Naive thymus-derived CD4-positive, alpha-beta T cell (primary cell): ENCODE data around the gene CHST7. TPM values are rescaled to one million over a fixed set of nuclear protein-coding genes. Genes with fewer than 3 reads are reported as not detected.

Experiments
- ATAC-seq: fragments of 150-1000 bp; cut with Tn5 transposase; 2 replicates; pipeline ENCODE4 v1.10.0; 2021; ENCODE audit warnings: mild to moderate bottlenecking, moderate library complexity
- CTCF ChIA-PET: fragments of 350-600 bp; sonication (Branson Sonifier 250); formaldehyde crosslinking; loops from one replicate; lab custom pipeline; 2021; ENCODE audit warnings: antibody characterized with exemption; lab: Charles Lee
- POLR2A ChIA-PET: fragments of 350-600 bp; sonication (Branson Sonifier 250); formaldehyde crosslinking; loops from one replicate; lab custom pipeline; 2021; ENCODE audit warnings: antibody characterized with exemption, inconsistent platforms; lab: Charles Lee
- DNase-seq, 9 donors: peaks; one replicate each; pipeline versions ENCODE4 v3.0.0 to v3.0.0-alpha.2; 2020 to 2022; ENCODE audit warnings: mixed read lengths in 1 of 9
- H3K27ac ChIP-seq: one replicate; pipeline ENCODE4 v1.7.0; 2013; ENCODE audit warnings: mild to moderate bottlenecking, low read depth, low read length, moderate library complexity
- H3K27me3 ChIP-seq, 2 donors: one replicate each; pipeline ENCODE4 v1.7.0; 2013; ENCODE audit warnings: low read length in 2 of 2, mild to moderate bottlenecking in 2 of 2, moderate library complexity in 2 of 2; ENCODE audit not compliant: control insufficient read depth in 2 of 2, insufficient read depth in 2 of 2
- H3K36me3 ChIP-seq, 3 experiments: 1 replicate in 2 of 3; 2 replicates in 1 of 3; pipeline ENCODE4 v1.7.0; 2013; ENCODE audit warnings: low read length in 3 of 3, mild to moderate bottlenecking in 3 of 3, moderate library complexity in 1 of 3; ENCODE audit not compliant: insufficient read depth in 3 of 3, control insufficient read depth in 2 of 3
- H3K4me1 ChIP-seq, 2 donors: one replicate each; pipeline ENCODE4 v1.7.0; 2013; ENCODE audit warnings: low read length in 2 of 2, mild to moderate bottlenecking in 2 of 2, moderate library complexity in 1 of 2; ENCODE audit not compliant: control insufficient read depth in 2 of 2, insufficient read depth in 2 of 2
- H3K4me3 ChIP-seq: 2 replicates; pipeline ENCODE4 v1.7.0; 2013; ENCODE audit warnings: mild to moderate bottlenecking, low read length
- H3K9me3 ChIP-seq, 3 experiments: 1 replicate in 2 of 3; 2 replicates in 1 of 3; pipeline ENCODE4 v1.7.0; 2013; ENCODE audit warnings: low read length in 3 of 3; ENCODE audit not compliant: control insufficient read depth in 2 of 3
- H3K27ac Mint-ChIP-seq, 9 donors: one replicate each; pipeline ENCODE4 v1.8.0; 2020 to 2022; ENCODE audit warnings: mixed read lengths in 9 of 9, mild to moderate bottlenecking in 8 of 9, moderate library complexity in 5 of 9, inconsistent platforms in 2 of 9
- H3K27me3 Mint-ChIP-seq, 5 donors: one replicate each; pipeline ENCODE4 v1.8.0; 2021 to 2022; ENCODE audit warnings: mixed read lengths in 5 of 5, mild to moderate bottlenecking in 1 of 5
- H3K36me3 Mint-ChIP-seq, 5 donors: one replicate each; pipeline ENCODE4 v1.8.0; 2020 to 2022; ENCODE audit warnings: mixed read lengths in 5 of 5, mild to moderate bottlenecking in 3 of 5, inconsistent platforms in 1 of 5
- H3K4me1 Mint-ChIP-seq, 7 donors: one replicate each; pipeline ENCODE4 v1.8.0; 2020 to 2022; ENCODE audit warnings: mixed read lengths in 7 of 7, mild to moderate bottlenecking in 3 of 7, inconsistent platforms in 1 of 7
- H3K4me3 Mint-ChIP-seq, 10 donors: one replicate each; pipeline ENCODE4 v1.8.0; 2020 to 2022; ENCODE audit warnings: mild to moderate bottlenecking in 10 of 10, mixed read lengths in 10 of 10, moderate library complexity in 6 of 10, inconsistent platforms in 2 of 10
- H3K9me3 Mint-ChIP-seq, 11 donors: one replicate each; pipeline ENCODE4 v1.8.0; 2020 to 2022; ENCODE audit warnings: mixed read lengths in 11 of 11, mild to moderate bottlenecking in 4 of 11, inconsistent platforms in 1 of 11, moderate library complexity in 1 of 11
- intact Hi-C, 2 donors: fragments of 100-400 bp; cut with micrococcal nuclease; formaldehyde crosslinking; loops; one replicate each; pipeline ENCODE4 v1.15.1; 2023
- polyA plus RNA-seq, 2 donors: library from polyadenylated mRNA; unstranded; fragments of 300-500 nt; fragmentation: Illumina TruSeq; gene quantifications; one replicate each; pipeline ENCODE4 v1.2.3, GENCODE V29; 2021
- total RNA-seq, 6 experiments: library from RNA in 5 of 6; stranded (reverse) in 5 of 6; gene quantifications; 1 replicate in 5 of 6; 2 replicates in 1 of 6; pipeline ENCODE4 v1.2.3 and lab custom pipeline; 2021 to 2026

Gene CHST7
- total and polyA plus RNA-seq, 7 experiments from 2014 or later: 2.1 to 7.2 (median 3.0) TPM

DNA sequence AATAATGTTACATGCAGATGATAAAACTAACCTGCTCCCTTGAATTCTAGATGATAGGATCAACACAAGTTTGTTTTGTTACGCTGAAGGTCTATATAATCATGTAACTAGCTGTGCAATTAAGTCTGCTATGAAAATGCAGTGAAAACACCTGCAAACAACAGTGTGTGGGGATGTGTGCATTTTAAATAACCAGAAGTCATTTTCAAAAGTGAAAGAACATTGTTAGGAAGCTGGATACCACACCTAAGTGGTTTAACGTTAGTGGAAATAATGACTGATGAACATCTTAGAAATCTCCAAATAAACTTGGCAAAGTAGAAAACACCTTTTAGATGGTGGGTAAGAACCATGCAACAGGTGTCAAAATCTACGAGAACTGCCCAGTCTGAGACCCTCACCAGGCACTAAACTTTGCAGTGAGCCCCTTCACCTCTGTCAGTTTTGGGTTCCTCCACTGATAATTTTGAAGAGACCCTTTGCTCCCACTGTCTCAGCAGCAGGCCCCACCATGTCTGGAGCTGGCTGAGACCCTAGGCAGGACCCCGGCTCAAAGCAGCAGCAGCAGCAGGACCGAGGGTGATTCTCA lies 36.6 kb downstream of the CHST7 start:
- ATAC-seq: no peak

DNA sequence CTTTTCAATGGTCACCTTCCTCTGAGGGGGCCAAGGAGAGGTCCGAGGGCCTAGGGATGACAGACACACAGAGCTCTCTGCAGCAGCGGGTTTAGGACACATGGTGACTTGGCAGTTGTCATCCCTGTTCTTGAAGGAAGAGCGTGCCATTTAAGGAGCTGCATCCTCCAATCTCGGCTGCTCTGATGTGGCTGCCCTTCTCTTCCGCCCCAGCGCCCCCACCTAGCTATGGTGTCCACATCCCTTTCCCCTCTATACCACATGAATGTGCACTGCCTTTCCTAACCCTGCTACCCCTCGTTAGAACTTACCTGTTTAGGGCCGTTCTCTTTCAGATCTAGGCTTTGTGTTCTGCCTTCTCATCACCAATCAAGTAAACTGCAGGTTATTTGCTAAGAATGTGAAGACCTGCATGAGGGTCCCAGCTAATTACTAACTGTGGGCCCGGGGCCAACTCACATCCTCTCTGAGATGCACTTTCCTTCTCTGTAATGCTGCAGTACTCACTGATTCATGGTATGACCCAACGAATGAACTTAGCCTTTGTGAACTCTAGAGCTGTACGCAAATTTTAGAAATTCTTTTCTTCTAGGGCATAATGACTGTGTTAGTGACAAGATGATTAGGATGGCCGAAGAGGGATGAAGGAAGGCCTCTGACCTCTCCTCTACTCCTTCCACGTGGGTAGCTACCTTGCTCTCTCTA lies 38.2 kb downstream of the CHST7 start:
- peaks cover 21 to 29% of the 10 kb centered on the region in 2 donors for H3K4me1 ChIP-seq
- Mint-ChIP-seq H3K27ac (peak overlapping the region in 4 of 9 donors; percentile 5 to 85 (median 41)), H3K27me3 (peaks cover 0 to 17% (median under 1%) of the 10 kb centered on the region in 5 donors), H3K4me3 (peak overlapping the region; percentile 22 to 80 (median 71)), H3K36me3 (peaks cover 0 to 19% (median 0%) of the 10 kb centered on the region in 5 donors), H3K9me3 (no peaks in the 10 kb centered on the region), H3K4me1 (peaks cover 8 to 63% (median 31%) of the 10 kb centered on the region in 7 donors)
- H3K36me3 ChIP-seq: no peaks in the 10 kb centered on the region
- ATAC-seq: peak; percentile 84
- H3K9me3 ChIP-seq: no peaks in the 10 kb centered on the region
- ChIA-PET POLR2A (interaction anchor here (1.0 to 1.7 kb wide), 4 partner anchors 9 to 37 kb away, joined by 3 to 6 read pairs (median 5); no protein-coding TSS in a partner anchor), CTCF (interaction anchor here (0.6 to 1.2 kb wide), 2 partner anchors 32 to 143 kb away, joined by 3 read pairs; no protein-coding TSS in a partner anchor)
- intact Hi-C loops: loop anchor here (1.0 to 2.0 kb wide), 4 partner anchors 16 to 40 kb away; no protein-coding TSS in a partner anchor
- H3K4me3 ChIP-seq: peak overlapping the region; percentile 35
- H3K27me3 ChIP-seq: no peaks in the 10 kb centered on the region
- DNase-seq: peak in 6 of 9 donors; percentile 49 to 71 (median 62)
- no peak overlapping the region for H3K27ac ChIP-seq

More for the DNA sequence above, 36.6 kb downstream of the CHST7 start:
- no peak for DNase-seq
- POLR2A ChIA-PET: interaction anchor here (0.6 kb wide), 1 partner anchor 840 kb away, joined by 3 read pairs; no protein-coding TSS in a partner anchor
- H3K27me3 Mint-ChIP-seq: peaks cover 0 to 10% (median 0%) of the 10 kb centered on the region in 5 donors
- no peaks in the 10 kb centered on the region for H3K36me3 ChIP-seq
- H3K27me3 ChIP-seq: no peaks in the 10 kb centered on the region
- peak overlapping the region in 1 of 9 donors; percentile 83 for H3K27ac Mint-ChIP-seq
- H3K9me3 ChIP-seq: no peaks in the 10 kb centered on the region
- H3K9me3 Mint-ChIP-seq: no peaks in the 10 kb centered on the region
- peaks cover 8 to 63% (median 31%) of the 10 kb centered on the region in 7 donors for H3K4me1 Mint-ChIP-seq
- no peak overlapping the region for H3K4me3 ChIP-seq
- CTCF ChIA-PET: interaction anchor here (0.7 kb wide), 1 partner anchor 38 kb away, joined by 3 read pairs; no protein-coding TSS in a partner anchor
- peak overlapping the region in 1 of 10 donors; percentile 71 for H3K4me3 Mint-ChIP-seq
- peaks cover 20 to 29% of the 10 kb centered on the region in 2 donors for H3K4me1 ChIP-seq
- intact Hi-C loops: loop anchor here in 1 of 2 donors (2.0 kb wide), 1 partner anchor 35 kb away; no protein-coding TSS in a partner anchor
- H3K27ac ChIP-seq: no peak overlapping the region
- peaks cover 0 to 19% (median 0%) of the 10 kb centered on the region in 5 donors for H3K36me3 Mint-ChIP-seq

DNA sequence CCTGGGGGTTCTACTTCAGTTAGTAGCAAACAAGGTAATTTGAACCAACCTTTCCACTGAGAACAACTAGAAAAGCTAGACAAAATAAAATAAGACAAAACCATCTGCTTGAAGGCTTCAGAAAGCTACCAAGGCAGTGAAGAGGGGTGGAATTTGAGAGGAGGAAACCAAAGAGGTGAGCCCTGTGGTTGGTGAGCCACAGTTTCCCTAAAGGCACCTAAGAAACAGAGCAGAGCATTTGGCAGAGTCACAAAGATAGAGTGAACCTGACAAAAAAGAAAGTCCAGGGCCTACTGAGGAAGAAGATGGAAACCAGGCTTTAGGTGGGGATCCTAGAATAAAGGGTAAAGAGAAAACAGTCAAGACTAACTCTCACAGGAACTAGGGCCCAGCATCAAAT lies 44.3 kb downstream of the CHST7 start:
- H3K27ac Mint-ChIP-seq: peak overlapping the region in 1 of 9 donors; percentile 77
- no peaks in the 10 kb centered on the region for H3K9me3 ChIP-seq
- peaks cover 0 to 36% (median 22%) of the 10 kb centered on the region in 5 donors for H3K36me3 Mint-ChIP-seq
- H3K4me1 Mint-ChIP-seq: peaks cover 0 to 33% (median 8%) of the 10 kb centered on the region in 7 donors
- ChIA-PET CTCF (no interaction called here), POLR2A (no interaction called here)
- no peak overlapping the region for H3K27ac ChIP-seq
- intact Hi-C loops: no loop called here
- no peak overlapping the region for H3K4me3 ChIP-seq
- H3K27me3 ChIP-seq: no peaks in the 10 kb centered on the region
- ATAC-seq: no peak
- peaks cover 0 to 28% (median 10%) of the 10 kb centered on the region in 5 donors for H3K27me3 Mint-ChIP-seq
- H3K4me3 Mint-ChIP-seq: peak overlapping the region in 1 of 10 donors; percentile 60
- DNase-seq: no peak
- H3K36me3 ChIP-seq: no peaks in the 10 kb centered on the region
- peaks cover 0 to 24% (median 3%) of the 10 kb centered on the region in 11 donors for H3K9me3 Mint-ChIP-seq
- H3K4me1 ChIP-seq: peaks cover 5 to 12% of the 10 kb centered on the region in 2 donors

DNA sequence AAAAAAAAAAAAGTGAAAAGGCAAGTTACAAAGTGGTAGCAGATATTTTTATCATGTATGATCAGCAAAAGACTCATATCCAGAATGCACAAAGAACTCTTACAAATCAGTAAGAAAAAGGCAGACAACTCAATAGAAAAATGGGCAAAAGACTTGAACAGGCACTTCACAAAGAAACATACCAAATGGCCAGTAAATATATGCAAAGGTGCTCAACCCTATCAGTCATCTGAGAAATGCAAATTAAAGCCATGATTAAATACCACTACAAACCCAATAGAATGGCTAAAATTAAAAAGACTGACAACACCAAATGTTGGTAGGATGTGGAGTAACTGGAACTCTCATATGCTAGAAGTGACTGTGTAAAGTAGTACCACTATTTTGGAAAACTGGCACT lies 45.4 kb downstream of the CHST7 start:
- H3K27ac Mint-ChIP-seq: no peak overlapping the region
- Histone ChIP-seq H3K9me3 (no peaks in the 10 kb centered on the region), H3K27me3 (no peaks in the 10 kb centered on the region), H3K36me3 (no peaks in the 10 kb centered on the region), H3K4me3 (no peak overlapping the region), H3K4me1 (peaks cover 0 to 12% of the 10 kb centered on the region in 2 donors), H3K27ac (no peak overlapping the region)
- intact Hi-C loops: no loop called here
- H3K9me3 Mint-ChIP-seq: peaks cover 0 to 24% (median 3%) of the 10 kb centered on the region in 11 donors
- ATAC-seq (no peak), DNase-seq (no peak)
- H3K4me1 Mint-ChIP-seq: peaks cover 0 to 26% (median 0%) of the 10 kb centered on the region in 7 donors
- H3K36me3 Mint-ChIP-seq: peaks cover 0 to 30% (median 22%) of the 10 kb centered on the region in 5 donors
- ChIA-PET POLR2A (no interaction called here), CTCF (no interaction called here)
- no peak overlapping the region for H3K4me3 Mint-ChIP-seq
- H3K27me3 Mint-ChIP-seq: peaks cover 0 to 24% (median 10%) of the 10 kb centered on the region in 5 donors

DNA sequence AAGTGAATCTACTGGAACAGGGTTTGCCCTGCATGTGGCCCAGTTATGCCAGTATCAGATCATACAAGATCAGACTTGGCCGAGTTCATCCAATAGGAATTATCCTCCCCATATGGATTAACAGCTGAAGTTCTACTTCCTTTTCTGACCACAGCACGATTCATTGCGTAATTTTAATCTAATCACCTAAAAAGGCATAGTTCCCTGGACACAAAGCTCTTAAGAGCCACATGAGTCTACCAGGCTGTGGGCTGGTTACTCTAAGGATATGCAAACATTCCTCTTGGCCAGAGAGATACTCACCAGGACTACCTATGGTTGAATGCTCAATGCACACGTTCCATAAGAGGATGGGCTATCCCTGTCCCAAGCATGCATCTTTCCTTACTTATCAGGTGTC lies 46.9 kb downstream of the CHST7 start:
- H3K27me3 ChIP-seq: no peaks in the 10 kb centered on the region
- peaks cover 0 to 19% (median 0%) of the 10 kb centered on the region in 7 donors for H3K4me1 Mint-ChIP-seq

DNA sequence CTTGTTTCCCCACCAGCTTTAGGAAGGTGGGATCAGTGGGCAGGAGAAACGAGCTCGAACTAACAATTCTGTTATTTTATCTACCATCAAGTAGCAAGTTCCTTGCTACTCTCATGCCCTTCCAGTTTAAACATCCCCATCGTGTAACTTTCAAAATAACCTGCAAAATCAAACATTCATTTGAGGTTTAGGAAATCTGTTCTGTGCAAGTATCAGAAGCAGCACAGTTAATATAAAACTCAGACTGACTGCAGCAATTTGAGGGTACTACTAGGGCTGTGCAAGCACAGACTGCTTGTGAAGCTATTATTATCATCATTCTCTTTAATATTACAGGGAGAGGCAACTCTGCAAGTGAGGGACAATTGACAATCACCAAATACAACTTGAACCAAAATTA lies 48.0 kb downstream of the CHST7 start:
- peaks cover 0 to 24% (median 3%) of the 10 kb centered on the region in 11 donors for H3K9me3 Mint-ChIP-seq
- POLR2A ChIA-PET: interaction anchor here (1.0 kb wide), 1 partner anchor 10 kb away, joined by 3 read pairs; no protein-coding TSS in a partner anchor
- no peak overlapping the region for H3K27ac Mint-ChIP-seq
- no peak overlapping the region for H3K4me3 Mint-ChIP-seq
- no peak for DNase-seq
- H3K27ac ChIP-seq: no peak overlapping the region
- H3K4me1 Mint-ChIP-seq: peaks cover 0 to 23% (median 2%) of the 10 kb centered on the region in 7 donors
- H3K4me3 ChIP-seq: no peak overlapping the region
- ATAC-seq: no peak
- H3K27me3 Mint-ChIP-seq: peaks cover 0 to 14% (median 9%) of the 10 kb centered on the region in 5 donors
- H3K9me3 ChIP-seq: no peaks in the 10 kb centered on the region
- CTCF ChIA-PET: no interaction called here
- H3K4me1 ChIP-seq: peaks cover 0 to 14% of the 10 kb centered on the region in 2 donors
- no peaks in the 10 kb centered on the region for H3K27me3 ChIP-seq
- peaks cover 0 to 29% (median 22%) of the 10 kb centered on the region in 5 donors for H3K36me3 Mint-ChIP-seq
- intact Hi-C loops: no loop called here
- H3K36me3 ChIP-seq: no peaks in the 10 kb centered on the region

More for the DNA sequence above, 46.9 kb downstream of the CHST7 start:
- Mint-ChIP-seq H3K27me3 (peaks cover 0 to 18% (median 10%) of the 10 kb centered on the region in 5 donors), H3K9me3 (peaks cover 0 to 24% (median 3%) of the 10 kb centered on the region in 11 donors), H3K36me3 (peaks cover 0 to 29% (median 22%) of the 10 kb centered on the region in 5 donors), H3K4me3 (no peak overlapping the region), H3K27ac (no peak overlapping the region)
- POLR2A ChIA-PET: interaction anchor here (1.0 kb wide), 1 partner anchor 9 kb away, joined by 3 read pairs; no protein-coding TSS in a partner anchor
- Histone ChIP-seq H3K36me3 (no peaks in the 10 kb centered on the region), H3K9me3 (no peaks in the 10 kb centered on the region), H3K4me1 (peaks cover 0 to 12% of the 10 kb centered on the region in 2 donors), H3K4me3 (no peak overlapping the region), H3K27ac (no peak overlapping the region)
- CTCF ChIA-PET: no interaction called here
- DNase-seq (no peak), ATAC-seq (no peak)
- intact Hi-C loops: no loop called here
